Measurements from ENCODE around the gene ITPR1. TPM values are rescaled to one million over a fixed set of nuclear protein-coding genes. Genes with fewer than 3 reads are reported as not detected.

The ITPR1 gene
- polyA plus RNA-seq, 1 donor from 2014 or later = 2.1 TPM

DNA sequence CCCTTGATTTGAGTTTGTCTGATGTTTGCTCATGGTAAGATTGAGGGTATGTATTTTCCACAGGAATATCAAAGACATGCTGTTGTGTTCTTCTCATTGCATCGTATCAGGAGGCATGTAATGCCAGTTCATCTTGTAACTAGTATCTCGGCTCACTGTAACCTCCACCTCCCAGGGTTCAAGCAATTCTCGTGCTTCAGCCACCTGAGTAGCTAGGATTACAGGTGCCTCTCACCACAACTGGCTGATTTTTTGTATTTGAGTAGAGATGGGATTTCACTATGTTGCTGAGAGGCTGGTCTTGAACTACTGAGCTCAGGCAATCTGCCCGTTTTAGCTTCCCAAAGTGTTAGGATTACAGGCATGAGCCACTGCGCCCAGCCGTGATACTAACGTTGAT is 323.2 kb downstream of the ITPR1 start:
- no peak overlapping the region for H2AFZ ChIP-seq (ENCODE audit: low read depth, low read length)
- H3F3A ChIP-seq (ENCODE audit: insufficient read depth, low read length, poor library complexity, severe bottlenecking) = no peaks in the 10 kb centered on the region
- no peaks in the 10 kb centered on the region for H4K20me1 ChIP-seq (ENCODE audit: insufficient read depth)
- TF ChIP-seq EP300 (conservative IDR thresholded peaks at IDR 0.05; ENCODE audit: poor library complexity, severe bottlenecking) (no peak), TAF1 (IDR thresholded peaks at IDR 0.05; ENCODE audit: low read depth) (no peak)
- H3K36me3 ChIP-seq (ENCODE audit: insufficient read depth, low read length) = no peaks in the 10 kb centered on the region
- no peaks in the 10 kb centered on the region for H3K27me3 ChIP-seq (ENCODE audit: insufficient read depth, low read depth, low read length)
- H3K79me2 ChIP-seq (replicated peaks; ENCODE audit: insufficient read depth, low read length) = no peaks in the 10 kb centered on the region
- H3K4me2 ChIP-seq (ENCODE audit: low read length) = no peak overlapping the region
- H3K9ac ChIP-seq (ENCODE audit: low read length) = no peak overlapping the region
- H3K9me2 ChIP-seq (ENCODE audit: insufficient read depth, low read length) = no peaks in the 10 kb centered on the region
- H3K27ac ChIP-seq (ENCODE audit: low read length) = no peak overlapping the region
- H3K4me3 ChIP-seq (ENCODE audit: low read length) = no peak overlapping the region
- peaks cover 3% of the 10 kb centered on the region for H3K9me3 ChIP-seq (ENCODE audit: low read length)

DNA sequence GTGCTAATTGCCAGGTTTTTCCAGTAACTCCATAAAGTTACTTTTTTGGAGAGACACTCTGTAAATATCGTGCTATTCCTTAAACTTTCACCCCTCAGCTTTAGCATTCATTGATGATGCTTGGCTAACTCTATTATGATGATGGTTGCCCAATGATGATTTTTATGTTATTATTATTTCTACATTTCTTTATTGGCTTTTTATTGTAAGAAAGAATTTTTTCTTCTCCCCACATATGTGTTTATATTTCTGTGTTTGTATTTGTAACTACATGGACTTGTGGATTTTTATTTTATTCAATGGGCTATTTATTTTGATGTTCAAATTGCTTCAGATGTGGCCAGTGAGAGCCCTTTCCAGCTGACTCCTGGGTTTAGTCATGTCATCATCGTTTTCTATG is 323.6 kb downstream of the ITPR1 start:
- Histone ChIP-seq H3K27ac (ENCODE audit: low read length) (no peak overlapping the region), H3K27me3 (ENCODE audit: insufficient read depth, low read depth, low read length) (no peaks in the 10 kb centered on the region), H3K79me2 (replicated peaks; ENCODE audit: insufficient read depth, low read length) (no peaks in the 10 kb centered on the region), H3F3A (ENCODE audit: insufficient read depth, low read length, poor library complexity, severe bottlenecking) (no peaks in the 10 kb centered on the region), H3K36me3 (ENCODE audit: insufficient read depth, low read length) (no peaks in the 10 kb centered on the region), H2AFZ (ENCODE audit: low read depth, low read length) (no peak overlapping the region), H4K20me1 (ENCODE audit: insufficient read depth) (no peaks in the 10 kb centered on the region), H3K4me2 (ENCODE audit: low read length) (no peak overlapping the region), H3K9me3 (ENCODE audit: low read length) (peaks cover 3% of the 10 kb centered on the region), H3K4me3 (ENCODE audit: low read length) (no peak overlapping the region), H3K9me2 (ENCODE audit: insufficient read depth, low read length) (no peaks in the 10 kb centered on the region), H3K9ac (ENCODE audit: low read length) (no peak overlapping the region)
- TF ChIP-seq TAF1 (IDR thresholded peaks at IDR 0.05; ENCODE audit: low read depth) (no peak), RAD21 (conservative IDR thresholded peaks at IDR 0.05) (no peak), EZH2 (IDR thresholded peaks at IDR 0.05; ENCODE audit: borderline replicate concordance, insufficient read depth, low read length, poor library complexity, severe bottlenecking) (no peak), EP300 (conservative IDR thresholded peaks at IDR 0.05; ENCODE audit: poor library complexity, severe bottlenecking) (no peak)
- TF ChIP-seq, protein P1, sequence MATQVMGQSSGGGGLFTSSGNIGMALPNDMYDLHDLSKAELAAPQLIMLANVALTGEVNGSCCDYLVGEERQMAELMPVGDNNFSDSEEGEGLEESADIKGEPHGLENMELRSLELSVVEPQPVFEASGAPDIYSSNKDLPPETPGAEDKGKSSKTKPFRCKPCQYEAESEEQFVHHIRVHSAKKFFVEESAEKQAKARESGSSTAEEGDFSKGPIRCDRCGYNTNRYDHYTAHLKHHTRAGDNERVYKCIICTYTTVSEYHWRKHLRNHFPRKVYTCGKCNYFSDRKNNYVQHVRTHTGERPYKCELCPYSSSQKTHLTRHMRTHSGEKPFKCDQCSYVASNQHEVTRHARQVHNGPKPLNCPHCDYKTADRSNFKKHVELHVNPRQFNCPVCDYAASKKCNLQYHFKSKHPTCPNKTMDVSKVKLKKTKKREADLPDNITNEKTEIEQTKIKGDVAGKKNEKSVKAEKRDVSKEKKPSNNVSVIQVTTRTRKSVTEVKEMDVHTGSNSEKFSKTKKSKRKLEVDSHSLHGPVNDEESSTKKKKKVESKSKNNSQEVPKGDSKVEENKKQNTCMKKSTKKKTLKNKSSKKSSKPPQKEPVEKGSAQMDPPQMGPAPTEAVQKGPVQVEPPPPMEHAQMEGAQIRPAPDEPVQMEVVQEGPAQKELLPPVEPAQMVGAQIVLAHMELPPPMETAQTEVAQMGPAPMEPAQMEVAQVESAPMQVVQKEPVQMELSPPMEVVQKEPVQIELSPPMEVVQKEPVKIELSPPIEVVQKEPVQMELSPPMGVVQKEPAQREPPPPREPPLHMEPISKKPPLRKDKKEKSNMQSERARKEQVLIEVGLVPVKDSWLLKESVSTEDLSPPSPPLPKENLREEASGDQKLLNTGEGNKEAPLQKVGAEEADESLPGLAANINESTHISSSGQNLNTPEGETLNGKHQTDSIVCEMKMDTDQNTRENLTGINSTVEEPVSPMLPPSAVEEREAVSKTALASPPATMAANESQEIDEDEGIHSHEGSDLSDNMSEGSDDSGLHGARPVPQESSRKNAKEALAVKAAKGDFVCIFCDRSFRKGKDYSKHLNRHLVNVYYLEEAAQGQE (IDR thresholded peaks at IDR 0.05; ENCODE audit: borderline replicate concordance) = no peak

DNA sequence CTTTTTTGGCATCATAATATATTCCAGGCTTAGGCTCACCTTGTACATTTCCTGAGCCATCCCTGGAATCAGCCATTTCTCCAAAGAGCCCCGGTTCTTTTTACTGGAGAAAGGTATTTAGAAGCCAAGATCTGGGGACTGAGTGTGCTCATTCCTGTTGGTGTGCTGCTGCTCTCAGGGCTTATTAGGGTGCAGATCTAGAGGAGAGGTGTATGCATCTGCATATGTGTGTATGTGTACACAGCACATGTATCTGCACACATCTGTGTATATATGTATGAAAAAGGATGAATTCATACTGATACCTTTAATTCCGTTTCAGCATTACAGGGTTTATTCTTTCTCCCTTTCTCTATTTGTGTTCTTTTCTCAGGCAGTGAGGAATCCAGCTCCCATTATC is 324.0 kb downstream of the ITPR1 start:
- Histone ChIP-seq H3K4me3 (ENCODE audit: low read length) (no peak overlapping the region), H3K36me3 (ENCODE audit: insufficient read depth, low read length) (no peaks in the 10 kb centered on the region), H3K27ac (ENCODE audit: low read length) (no peak overlapping the region), H3K27me3 (ENCODE audit: insufficient read depth, low read depth, low read length) (no peaks in the 10 kb centered on the region), H3K9ac (ENCODE audit: low read length) (no peak overlapping the region), H3K9me2 (ENCODE audit: insufficient read depth, low read length) (no peaks in the 10 kb centered on the region), H3K4me2 (ENCODE audit: low read length) (no peak overlapping the region), H3K9me3 (ENCODE audit: low read length) (peaks cover 3% of the 10 kb centered on the region), H3K79me2 (replicated peaks; ENCODE audit: insufficient read depth, low read length) (no peaks in the 10 kb centered on the region), H3F3A (ENCODE audit: insufficient read depth, low read length, poor library complexity, severe bottlenecking) (no peaks in the 10 kb centered on the region), H2AFZ (ENCODE audit: low read depth, low read length) (no peak overlapping the region), H4K20me1 (ENCODE audit: insufficient read depth) (no peaks in the 10 kb centered on the region)
- TF ChIP-seq, protein P1 (IDR thresholded peaks at IDR 0.05; ENCODE audit: borderline replicate concordance) = no peak
- TF ChIP-seq TAF1 (IDR thresholded peaks at IDR 0.05; ENCODE audit: low read depth) = no peak
- no peak for TF ChIP-seq EZH2 (IDR thresholded peaks at IDR 0.05; ENCODE audit: borderline replicate concordance, insufficient read depth, low read length, poor library complexity, severe bottlenecking)
- TF ChIP-seq EP300 (conservative IDR thresholded peaks at IDR 0.05; ENCODE audit: poor library complexity, severe bottlenecking) = no peak
- no peak for TF ChIP-seq SMC3 (conservative IDR thresholded peaks at IDR 0.05; ENCODE audit: poor library complexity)
- no peak for TF ChIP-seq MXI1 (conservative IDR thresholded peaks at IDR 0.05; ENCODE audit: poor library complexity, severe bottlenecking)
- no peak for TF ChIP-seq POLR2AphosphoS5 (IDR thresholded peaks at IDR 0.05)
- TF ChIP-seq, protein P2, sequence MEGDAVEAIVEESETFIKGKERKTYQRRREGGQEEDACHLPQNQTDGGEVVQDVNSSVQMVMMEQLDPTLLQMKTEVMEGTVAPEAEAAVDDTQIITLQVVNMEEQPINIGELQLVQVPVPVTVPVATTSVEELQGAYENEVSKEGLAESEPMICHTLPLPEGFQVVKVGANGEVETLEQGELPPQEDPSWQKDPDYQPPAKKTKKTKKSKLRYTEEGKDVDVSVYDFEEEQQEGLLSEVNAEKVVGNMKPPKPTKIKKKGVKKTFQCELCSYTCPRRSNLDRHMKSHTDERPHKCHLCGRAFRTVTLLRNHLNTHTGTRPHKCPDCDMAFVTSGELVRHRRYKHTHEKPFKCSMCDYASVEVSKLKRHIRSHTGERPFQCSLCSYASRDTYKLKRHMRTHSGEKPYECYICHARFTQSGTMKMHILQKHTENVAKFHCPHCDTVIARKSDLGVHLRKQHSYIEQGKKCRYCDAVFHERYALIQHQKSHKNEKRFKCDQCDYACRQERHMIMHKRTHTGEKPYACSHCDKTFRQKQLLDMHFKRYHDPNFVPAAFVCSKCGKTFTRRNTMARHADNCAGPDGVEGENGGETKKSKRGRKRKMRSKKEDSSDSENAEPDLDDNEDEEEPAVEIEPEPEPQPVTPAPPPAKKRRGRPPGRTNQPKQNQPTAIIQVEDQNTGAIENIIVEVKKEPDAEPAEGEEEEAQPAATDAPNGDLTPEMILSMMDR (IDR thresholded peaks at IDR 0.05; ENCODE audit: poor library complexity, severe bottlenecking) = no peak
- no peak for TF ChIP-seq RAD21 (conservative IDR thresholded peaks at IDR 0.05)

Data from neural cell (in vitro differentiated cells).